Peyer's patch (tissue), 4 donors: ENCODE results near the gene TMEM209. TPM values are rescaled to one million over a fixed set of nuclear protein-coding genes. Genes with fewer than 3 reads are reported as not detected.
A peak's percentile ranks its signal among the peaks of the same experiment; 100 is the strongest.

Source experiments
- DNase-seq, 3 donors: peaks; one replicate each; pipeline ENCODE4 v3.0.0-alpha.2; 2017 to 2019
- H3K27ac ChIP-seq, 4 donors: fragments of 200-600 bp; sonication (generic); one replicate each; pipeline ENCODE4 v1.5.1; 2016 to 2019
- H3K27me3 ChIP-seq, 2 donors: fragments of 200-600 bp; sonication (generic); one replicate each; pipeline ENCODE4 v1.5.1; 2019
- H3K36me3 ChIP-seq, 3 donors: fragments of 200-600 bp; sonication (generic); one replicate each; pipeline ENCODE4 v1.5.1; 2016 to 2019
- H3K4me1 ChIP-seq, 4 donors: fragments of 200-600 bp; sonication (generic); one replicate each; pipeline ENCODE4 v1.5.1; 2016 to 2019
- H3K4me3 ChIP-seq, 4 donors: fragments of 200-600 bp; sonication (generic); 1 replicate in 3 of 4; 2 replicates in 1 of 4; pipeline ENCODE4 v1.5.1; 2016 to 2019; ENCODE audit warnings: mild to moderate bottlenecking in 1 of 4
- H3K9me3 ChIP-seq, 4 donors: fragments of 200-600 bp; sonication (generic); one replicate each; pipeline ENCODE4 v1.5.1; 2016 to 2019; ENCODE audit warnings: mild to moderate bottlenecking in 1 of 4
- POLR2A ChIP-seq, 2 donors: fragments of 450-650 bp; IDR thresholded peaks; one replicate each; pipeline ENCODE4 v1.5.1; 2017; ENCODE audit warnings: antibody characterized with exemption in 2 of 2, mild to moderate bottlenecking in 2 of 2, moderate library complexity in 2 of 2
- total RNA-seq, 4 donors: library from RNA; depleted of rRNA; stranded (reverse); fragments of >200 nt; gene quantifications; one replicate each; pipeline ENCODE4 v1.1.0, GENCODE V29; 2016
- TF ChIP-seq, protein P1 (sequence below), 6 experiments: fragments of 450-650 bp in 4 of 6; fragments of 200-600 bp in 2 of 6; sonication (generic) in 1 of 6; IDR thresholded peaks; one replicate each; pipeline ENCODE4 v1.5.1; 2017 to 2019; ENCODE audit warnings: antibody characterized with exemption in 6 of 6, mild to moderate bottlenecking in 3 of 6, moderate library complexity in 1 of 6

TMEM209 gene
- total RNA-seq, 4 donors from 2014 or later = 11.6 to 17.2 (median 15.4) TPM

DNA sequence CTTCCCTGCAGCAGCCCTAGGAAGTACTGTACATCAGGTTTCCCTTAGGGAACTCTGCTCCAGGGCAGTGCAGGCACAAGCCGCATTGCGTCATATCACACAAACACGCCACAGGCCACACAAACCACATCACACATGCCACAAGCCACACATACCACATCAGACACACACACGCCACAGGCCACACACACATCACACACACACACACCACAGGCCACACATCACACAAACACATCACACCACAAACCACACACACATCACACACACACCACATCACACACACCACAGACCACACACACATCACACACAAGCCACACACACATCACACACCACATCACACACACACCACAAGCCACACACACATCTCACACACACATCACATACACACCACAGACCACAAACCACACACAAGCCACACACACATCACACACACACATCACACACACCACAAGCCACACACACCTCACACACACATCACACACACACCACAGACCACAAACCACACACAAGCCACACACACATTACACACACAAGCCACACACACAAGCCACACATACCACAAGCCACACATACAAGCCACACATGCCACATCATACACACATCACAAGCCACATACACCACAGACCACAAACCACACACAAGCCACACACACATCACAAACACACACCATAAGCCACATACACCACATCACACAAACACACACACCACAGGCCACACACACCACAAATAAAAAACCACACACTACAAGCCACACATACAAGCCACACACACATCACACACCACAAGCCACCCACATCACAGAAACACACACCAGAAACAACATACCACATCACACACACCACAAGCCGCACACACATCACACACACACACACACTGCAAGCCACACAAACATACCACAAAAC is 53.4 kb downstream of the TMEM209 start:
- DNase-seq = no peak
- Histone ChIP-seq H3K4me3 (no peak overlapping the region), H3K9me3 (peaks cover 0 to 14% (median 0%) of the 10 kb centered on the region in 4 donors), H3K27ac (no peak overlapping the region), H3K36me3 (no peaks in the 10 kb centered on the region), H3K4me1 (peaks cover 0 to 18% (median 0%) of the 10 kb centered on the region in 4 donors), H3K27me3 (no peaks in the 10 kb centered on the region)
- TF ChIP-seq POLR2A (IDR thresholded peaks at IDR 0.05) = no peak
- TF ChIP-seq, protein P1, sequence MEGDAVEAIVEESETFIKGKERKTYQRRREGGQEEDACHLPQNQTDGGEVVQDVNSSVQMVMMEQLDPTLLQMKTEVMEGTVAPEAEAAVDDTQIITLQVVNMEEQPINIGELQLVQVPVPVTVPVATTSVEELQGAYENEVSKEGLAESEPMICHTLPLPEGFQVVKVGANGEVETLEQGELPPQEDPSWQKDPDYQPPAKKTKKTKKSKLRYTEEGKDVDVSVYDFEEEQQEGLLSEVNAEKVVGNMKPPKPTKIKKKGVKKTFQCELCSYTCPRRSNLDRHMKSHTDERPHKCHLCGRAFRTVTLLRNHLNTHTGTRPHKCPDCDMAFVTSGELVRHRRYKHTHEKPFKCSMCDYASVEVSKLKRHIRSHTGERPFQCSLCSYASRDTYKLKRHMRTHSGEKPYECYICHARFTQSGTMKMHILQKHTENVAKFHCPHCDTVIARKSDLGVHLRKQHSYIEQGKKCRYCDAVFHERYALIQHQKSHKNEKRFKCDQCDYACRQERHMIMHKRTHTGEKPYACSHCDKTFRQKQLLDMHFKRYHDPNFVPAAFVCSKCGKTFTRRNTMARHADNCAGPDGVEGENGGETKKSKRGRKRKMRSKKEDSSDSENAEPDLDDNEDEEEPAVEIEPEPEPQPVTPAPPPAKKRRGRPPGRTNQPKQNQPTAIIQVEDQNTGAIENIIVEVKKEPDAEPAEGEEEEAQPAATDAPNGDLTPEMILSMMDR (IDR thresholded peaks at IDR 0.05) = no peak

DNA sequence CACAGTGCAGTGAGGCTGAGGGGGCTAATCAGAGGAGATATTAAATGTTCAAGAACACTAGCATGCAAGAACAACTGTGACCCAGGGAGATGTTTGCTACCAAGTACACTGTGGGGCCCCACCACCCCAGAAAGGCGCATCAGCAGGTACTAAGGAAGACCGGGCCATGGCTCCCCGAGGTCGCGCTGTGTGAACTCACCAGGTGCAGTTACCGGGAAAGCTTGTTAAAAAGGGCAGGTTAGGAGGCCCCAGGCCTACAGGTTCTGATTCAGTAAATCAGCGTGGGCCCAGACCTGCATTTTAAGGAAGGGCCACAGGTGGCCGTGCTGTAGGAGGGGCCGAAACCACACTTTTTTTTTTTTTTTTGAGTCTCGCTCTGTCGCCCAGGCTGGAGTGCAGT is 54.6 kb downstream of the TMEM209 start:
- TF ChIP-seq POLR2A (IDR thresholded peaks at IDR 0.05) = no peak
- TF ChIP-seq, protein P1 (IDR thresholded peaks at IDR 0.05) = no peak
- DNase-seq = peak in 2 of 3 donors; percentile 57 to 69
- Histone ChIP-seq H3K4me1 (peaks cover 0 to 18% (median 0%) of the 10 kb centered on the region in 4 donors), H3K36me3 (no peaks in the 10 kb centered on the region), H3K27me3 (no peaks in the 10 kb centered on the region), H3K9me3 (peaks cover 0 to 3% (median 0%) of the 10 kb centered on the region in 4 donors), H3K27ac (peak overlapping the region in 2 of 4 donors; percentile 55 to 76), H3K4me3 (no peak overlapping the region)

DNA sequence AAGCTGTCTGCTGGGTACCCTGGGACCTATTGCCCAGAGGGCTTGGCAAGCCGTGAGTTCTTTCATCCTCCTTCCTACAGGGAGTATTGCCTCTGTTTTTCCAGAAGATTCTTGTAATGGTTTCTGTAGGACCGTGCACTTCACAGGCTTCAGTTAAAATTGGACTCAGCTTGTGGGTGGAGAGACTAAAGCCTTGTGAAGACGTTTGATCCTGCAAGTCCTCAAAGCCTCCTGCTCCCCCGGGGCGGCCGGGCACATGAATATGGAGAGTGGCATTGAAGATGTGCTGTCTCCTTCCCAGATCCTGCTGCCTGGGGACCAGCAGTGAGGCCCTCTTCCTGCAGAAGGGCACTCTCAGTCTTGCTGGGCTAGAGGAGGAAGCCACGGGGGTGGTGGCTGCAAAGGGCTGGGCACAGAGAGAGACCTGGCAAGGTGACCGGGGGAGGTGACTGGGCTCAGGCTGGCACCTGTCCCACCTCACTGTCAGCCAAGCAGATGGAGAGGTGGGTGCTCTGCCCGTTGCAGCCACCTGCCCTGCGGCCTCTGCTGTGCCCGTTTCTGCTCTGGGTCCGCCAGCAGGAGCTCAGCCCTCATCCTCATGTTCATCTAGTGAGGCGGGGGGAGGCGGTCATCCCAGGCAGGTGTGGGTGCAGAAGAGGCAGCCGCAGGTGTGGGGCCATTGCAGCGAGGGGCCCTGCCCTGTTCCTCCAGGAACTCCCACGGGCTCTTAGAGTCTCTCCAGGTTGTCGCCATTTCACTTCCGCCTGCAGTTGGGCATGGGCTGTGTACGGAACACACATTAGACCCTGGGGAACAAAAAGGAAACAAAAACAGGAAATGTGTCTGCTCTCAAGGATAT is 55.7 kb downstream of the TMEM209 start:
- TF ChIP-seq, protein P1 (IDR thresholded peaks at IDR 0.05) = no peak
- no peak for TF ChIP-seq POLR2A (IDR thresholded peaks at IDR 0.05)
- peak overlapping the region in 2 of 4 donors; percentile 9 to 18 for H3K4me3 ChIP-seq
- H3K9me3 ChIP-seq = no peaks in the 10 kb centered on the region
- H3K36me3 ChIP-seq = no peaks in the 10 kb centered on the region
- H3K4me1 ChIP-seq = peaks cover 0 to 12% (median 0%) of the 10 kb centered on the region in 4 donors
- H3K27ac ChIP-seq = peak overlapping the region in 3 of 4 donors; percentile 23 to 76 (median 55)
- peak; percentile 64 to 71 (median 70) for DNase-seq
- H3K27me3 ChIP-seq = no peaks in the 10 kb centered on the region

DNA sequence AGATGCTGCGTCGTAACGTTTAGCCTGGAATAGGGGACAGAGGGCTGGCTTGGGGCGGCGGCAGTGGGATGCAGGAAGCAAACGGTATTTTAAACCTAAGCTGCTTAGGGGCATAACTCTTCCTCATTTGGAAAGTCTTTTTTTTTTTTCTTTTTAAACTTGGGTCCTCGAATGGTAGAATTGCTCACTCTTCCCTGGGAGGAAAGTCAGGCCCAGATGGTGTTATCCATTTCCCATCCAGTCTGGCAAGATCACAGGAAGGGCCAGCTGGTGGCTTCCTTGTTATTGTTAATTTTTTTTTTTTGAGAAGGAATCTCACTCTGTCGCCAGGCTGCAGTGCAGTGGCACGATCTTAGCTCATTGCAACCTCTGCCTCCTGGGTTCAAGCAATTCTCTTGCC is 56.6 kb downstream of the TMEM209 start:
- H3K27ac ChIP-seq = peak overlapping the region in 1 of 4 donors; percentile 76
- no peaks in the 10 kb centered on the region for H3K27me3 ChIP-seq
- no peak overlapping the region for H3K4me3 ChIP-seq
- TF ChIP-seq, protein P1 (IDR thresholded peaks at IDR 0.05) = no peak
- TF ChIP-seq POLR2A (IDR thresholded peaks at IDR 0.05) = no peak
- peaks cover 0 to 5% (median 0%) of the 10 kb centered on the region in 4 donors for H3K4me1 ChIP-seq
- H3K9me3 ChIP-seq = no peaks in the 10 kb centered on the region
- DNase-seq = no peak
- H3K36me3 ChIP-seq = no peaks in the 10 kb centered on the region

DNA sequence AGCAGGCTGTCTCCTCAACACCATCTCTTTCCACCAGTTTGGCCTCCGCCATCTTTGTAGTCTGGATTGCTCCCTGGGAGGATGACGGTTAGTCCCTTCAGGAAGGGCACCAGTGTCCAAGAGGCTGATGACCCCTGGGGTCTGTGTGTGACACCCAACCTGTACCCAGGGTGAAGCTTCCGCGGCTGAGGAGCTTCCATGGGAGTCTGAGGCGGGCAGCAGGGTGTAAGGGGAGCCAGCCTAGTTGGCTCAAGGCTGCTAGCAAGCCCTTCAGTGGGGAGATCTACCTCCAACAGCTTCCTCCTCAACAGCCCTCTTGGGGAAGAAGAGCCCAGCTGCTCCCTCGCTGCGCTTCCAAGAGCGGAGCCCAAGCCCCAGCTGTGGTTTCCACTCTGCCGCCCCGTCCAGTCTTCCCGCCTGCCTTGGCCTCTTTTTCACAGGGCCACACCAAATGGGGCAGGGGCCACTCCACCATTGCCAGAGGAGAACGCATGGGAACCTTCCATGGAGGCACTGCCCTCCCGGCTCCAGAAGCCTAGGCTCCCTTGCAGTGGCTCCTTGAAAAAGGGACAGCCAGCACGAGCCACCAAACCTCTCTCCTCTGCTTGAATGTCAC is 57.4 kb downstream of the TMEM209 start:
- Histone ChIP-seq H3K27me3 (no peaks in the 10 kb centered on the region), H3K4me1 (no peaks in the 10 kb centered on the region), H3K9me3 (no peaks in the 10 kb centered on the region), H3K36me3 (no peaks in the 10 kb centered on the region), H3K27ac (no peak overlapping the region), H3K4me3 (no peak overlapping the region)
- no peak for TF ChIP-seq POLR2A (IDR thresholded peaks at IDR 0.05)
- TF ChIP-seq, protein P1 (IDR thresholded peaks at IDR 0.05) = no peak
- DNase-seq = peak in 1 of 3 donors; percentile 8
